H1 (cell line): ENCODE results near the gene CRISPLD2. TPM values are rescaled to one million over a fixed set of nuclear protein-coding genes. Genes with fewer than 3 reads are reported as not detected.

Experiments used
- BCL11A ChIP-seq, 2 experiments: IDR thresholded peaks; one replicate each; pipeline ENCODE4 v1.6.1; 2011; ENCODE audit warnings: low read depth in 2 of 2, low read length in 2 of 2, mild to moderate bottlenecking in 2 of 2
- CBX8 ChIP-seq: fragments of 300-800, 300-1000 bp; sonication (generic); IDR thresholded peaks from 2 replicates; pipeline ENCODE4 v1.7.1; 2016; ENCODE audit warnings: low read depth, low read length, borderline replicate concordance
- polyA plus RNA-seq, 7 experiments: library from polyadenylated mRNA; depleted of rRNA in 3 of 7; stranded (reverse) in 5 of 7; unstranded in 2 of 7; fragments of >200 nt in 5 of 7; fragments of 200-250 nt in 2 of 7; gene quantifications; 1 replicate in 5 of 7; 2 replicates in 1 of 7; 4 replicates in 1 of 7; pipeline versions ENCODE4 v1.2.1 to v1.2.3, GENCODE V29; 2011 to 2013; ENCODE audit warnings: missing spikeins in 2 of 7, mixed read lengths in 2 of 7
- total RNA-seq: library from RNA; stranded (reverse); fragmentation: NEBNext Ultra II Directional; extraction: Animal tissue kit (Norgen Biotek cat#: 25700); gene quantifications from 2 replicates; pipeline ENCODE4 v1.2.1, GENCODE V29; 2021
- TF ChIP-seq, protein P1 (sequence below): IDR thresholded peaks from 2 replicates; pipeline ENCODE4 v1.6.1; 2011; ENCODE audit warnings: low read length, improper control_type of control experiment

The CRISPLD2 gene
- total and polyA plus RNA-seq, 2 of the 8 experiments (the other 6 are each of a cell fraction or from before 2014, with no cell fraction given): 2.7 to 5.1 TPM

DNA sequence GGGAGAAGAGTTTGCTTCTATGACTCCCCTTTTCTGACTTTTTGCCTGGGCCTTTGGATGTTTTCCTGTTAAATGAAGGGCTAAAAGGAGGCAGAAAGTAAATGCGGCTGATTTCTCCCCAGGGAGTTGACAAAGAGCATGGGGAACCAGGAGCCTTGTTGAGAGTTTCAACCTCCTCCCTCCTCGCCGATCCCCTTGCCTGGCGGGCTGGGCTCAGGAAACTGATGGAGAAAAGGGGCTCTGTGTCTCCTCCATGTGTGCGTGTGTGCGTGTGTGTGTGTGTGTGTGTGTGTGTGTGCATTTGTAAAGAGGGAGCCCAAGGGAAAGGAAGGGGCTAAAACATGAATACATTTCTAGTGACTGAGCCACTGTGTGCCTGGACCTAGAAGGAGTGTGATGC, 97.1 kb downstream of the CRISPLD2 start (continued):
- TF ChIP-seq BCL11A (IDR thresholded peaks at IDR 0.05; ENCODE audit: low read depth in 2 of 2, low read length in 2 of 2) (no peak), CBX8 (no peak)
- TF ChIP-seq, protein P1, sequence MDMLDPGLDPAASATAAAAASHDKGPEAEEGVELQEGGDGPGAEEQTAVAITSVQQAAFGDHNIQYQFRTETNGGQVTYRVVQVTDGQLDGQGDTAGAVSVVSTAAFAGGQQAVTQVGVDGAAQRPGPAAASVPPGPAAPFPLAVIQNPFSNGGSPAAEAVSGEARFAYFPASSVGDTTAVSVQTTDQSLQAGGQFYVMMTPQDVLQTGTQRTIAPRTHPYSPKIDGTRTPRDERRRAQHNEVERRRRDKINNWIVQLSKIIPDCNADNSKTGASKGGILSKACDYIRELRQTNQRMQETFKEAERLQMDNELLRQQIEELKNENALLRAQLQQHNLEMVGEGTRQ: no peak
